Esophagus (tissue), 2 donors: ENCODE results near the gene HLA-DRB1. TPM values are rescaled to one million over a fixed set of nuclear protein-coding genes. Genes with fewer than 3 reads are reported as not detected.

Source experiments
- H3K27ac ChIP-seq, 2 donors: one replicate each; pipeline ENCODE4 v1.5.1; 2013; ENCODE audit warnings: low read depth in 2 of 2, mild to moderate bottlenecking in 2 of 2, inconsistent platforms in 1 of 2, low read length in 1 of 2, moderate library complexity in 1 of 2
- H3K27me3 ChIP-seq, 2 donors: one replicate each; pipeline ENCODE4 v1.6.1; 2013; ENCODE audit warnings: low read length in 2 of 2, control low read depth in 1 of 2, mild to moderate bottlenecking in 1 of 2; ENCODE audit not compliant: insufficient read depth in 2 of 2, control insufficient read depth in 1 of 2
- H3K36me3 ChIP-seq, 2 donors: one replicate each; pipeline ENCODE4 v1.6.1; 2013; ENCODE audit warnings: low read length in 1 of 2; ENCODE audit not compliant: control insufficient read depth in 2 of 2, insufficient read depth in 2 of 2
- H3K4me1 ChIP-seq, 2 donors: one replicate each; pipeline ENCODE4 v1.6.1; 2013; ENCODE audit warnings: low read length in 1 of 2; ENCODE audit not compliant: control insufficient read depth in 2 of 2, insufficient read depth in 2 of 2
- H3K4me3 ChIP-seq, 2 donors: one replicate each; pipeline ENCODE4 v1.5.1; 2013; ENCODE audit warnings: low read length in 2 of 2, mild to moderate bottlenecking in 2 of 2, low read depth in 1 of 2, moderate library complexity in 1 of 2
- H3K9me3 ChIP-seq, 2 donors: one replicate each; pipeline ENCODE4 v1.6.1; 2013; ENCODE audit warnings: mild to moderate bottlenecking in 2 of 2, low read depth in 1 of 2, low read length in 1 of 2, moderate library complexity in 1 of 2; ENCODE audit not compliant: control insufficient read depth in 2 of 2, insufficient read depth in 1 of 2
- WGBS, 2 donors: extraction: QIAGEN DNeasy Blood & Tissue Kit; methylation state at CpG; one replicate each; pipeline ENCODE4 v1.1.7; 2013; 5-methylcytosine and 5-hydroxymethylcytosine counted together
- polyA plus RNA-seq, 2 donors: library from polyadenylated mRNA; stranded (reverse); fragments of 200-250 nt; gene quantifications; one replicate each; pipeline ENCODE4 v1.2.3, GENCODE V29; 2013
- donor health status: healthy with polysubstance abuse.
- donor health status: Bipolar disorder and iron deficiency.

Gene HLA-DRB1
- polyA plus RNA-seq, 2 donors, result 7.7 to 40.3 TPM

DNA sequence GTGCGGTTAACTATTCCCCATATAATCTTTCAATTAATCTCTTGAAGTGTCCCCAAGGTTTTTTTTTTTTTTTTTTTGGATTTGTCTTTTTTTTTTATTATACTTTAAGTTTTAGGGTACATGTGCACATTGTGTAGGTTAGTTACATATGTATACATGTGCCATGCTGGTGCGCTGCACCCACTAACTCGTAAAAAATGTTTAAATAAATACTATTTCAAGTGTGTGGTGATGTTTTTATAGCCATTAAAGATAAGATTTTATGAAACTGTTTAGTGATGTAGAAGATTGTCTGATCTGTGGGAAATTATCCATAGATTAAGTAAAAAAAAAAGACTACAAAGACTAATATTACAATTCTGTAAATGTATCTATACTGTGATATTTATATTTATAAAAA is 34.9 kb upstream of the HLA-DRB1 start:
- H3K4me3 ChIP-seq, result no peak overlapping the region
- no peak overlapping the region for H3K27ac ChIP-seq
- no peaks in the 10 kb centered on the region for H3K9me3 ChIP-seq
- 0% methylated on average over 1 of the region's 3 CpGs; no CpG with 5 or more reads in 1 of the 2 donors for WGBS, 2 donors
- H3K4me1 ChIP-seq, result no peaks in the 10 kb centered on the region
- no peaks in the 10 kb centered on the region for H3K27me3 ChIP-seq
- no peaks in the 10 kb centered on the region for H3K36me3 ChIP-seq

DNA sequence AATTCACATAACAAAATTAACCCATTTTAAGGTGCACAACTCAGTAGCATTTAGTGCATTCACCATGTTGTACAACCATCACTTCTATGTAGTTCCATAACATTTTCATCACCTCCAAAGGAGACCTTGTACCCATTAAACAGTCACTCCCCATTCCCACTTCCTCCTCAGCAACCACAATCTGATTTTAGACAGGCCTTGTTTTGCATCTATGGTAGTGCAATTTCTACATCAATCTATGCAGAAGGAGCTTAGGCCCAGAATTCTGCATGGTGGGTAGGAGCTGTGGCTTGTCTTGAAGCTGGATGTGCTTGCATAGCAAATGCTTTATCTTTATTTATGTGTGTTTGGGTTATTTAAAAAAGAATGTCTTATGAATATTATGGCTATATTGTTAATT is 34.0 kb upstream of the HLA-DRB1 start:
- H3K27ac ChIP-seq, result no peak overlapping the region
- H3K36me3 ChIP-seq, result no peaks in the 10 kb centered on the region
- no peak overlapping the region for H3K4me3 ChIP-seq
- H3K4me1 ChIP-seq, result no peaks in the 10 kb centered on the region
- no peaks in the 10 kb centered on the region for H3K27me3 ChIP-seq
- H3K9me3 ChIP-seq, result no peaks in the 10 kb centered on the region

DNA sequence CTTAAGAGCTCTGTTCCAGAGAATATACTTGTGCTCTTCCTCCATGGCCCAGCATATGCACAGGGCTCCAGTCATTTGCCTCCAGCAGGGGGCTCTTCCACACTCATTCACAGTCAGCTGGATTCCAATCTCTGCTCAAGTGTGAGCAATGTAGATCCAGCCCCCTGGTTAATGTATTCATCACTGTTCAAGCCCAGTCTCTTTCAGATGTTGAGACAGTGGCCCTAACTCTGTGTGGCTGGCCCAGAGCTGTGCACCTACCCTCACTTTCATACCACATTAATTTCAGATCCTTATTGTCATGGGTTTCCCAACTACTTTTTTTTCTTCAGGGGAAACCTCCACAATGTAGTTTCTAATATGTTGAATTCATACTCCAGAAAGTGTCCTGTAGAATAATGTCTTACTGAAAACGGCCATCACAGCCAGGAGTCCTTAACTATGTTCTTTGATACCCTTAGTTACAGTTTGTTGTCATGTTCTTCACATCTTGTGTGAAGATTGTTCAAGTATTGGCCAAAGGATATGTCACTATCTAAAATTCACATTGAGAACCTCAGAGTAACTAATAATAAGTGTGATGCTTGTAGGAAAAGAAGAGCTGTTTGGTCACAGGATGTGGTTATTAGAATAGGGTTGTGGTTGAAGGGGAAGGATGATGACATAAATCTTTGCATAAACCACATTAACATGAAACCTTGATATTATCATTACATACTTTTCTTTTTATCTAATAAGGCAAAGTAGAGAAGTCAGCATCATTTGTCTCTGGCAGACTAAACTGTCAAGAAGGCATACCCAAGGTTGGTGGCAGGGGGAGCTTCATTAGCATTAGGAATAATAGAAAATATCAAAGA is 33.1 kb upstream of the HLA-DRB1 start:
- WGBS, 2 donors, result 0 to 38% methylated on average over 1 of the region's 1 CpG
- Histone ChIP-seq H3K27ac (peak overlapping the region; percentile 1 to 4), H3K36me3 (no peaks in the 10 kb centered on the region), H3K4me1 (no peaks in the 10 kb centered on the region), H3K9me3 (no peaks in the 10 kb centered on the region), H3K4me3 (no peak overlapping the region), H3K27me3 (no peaks in the 10 kb centered on the region)

DNA sequence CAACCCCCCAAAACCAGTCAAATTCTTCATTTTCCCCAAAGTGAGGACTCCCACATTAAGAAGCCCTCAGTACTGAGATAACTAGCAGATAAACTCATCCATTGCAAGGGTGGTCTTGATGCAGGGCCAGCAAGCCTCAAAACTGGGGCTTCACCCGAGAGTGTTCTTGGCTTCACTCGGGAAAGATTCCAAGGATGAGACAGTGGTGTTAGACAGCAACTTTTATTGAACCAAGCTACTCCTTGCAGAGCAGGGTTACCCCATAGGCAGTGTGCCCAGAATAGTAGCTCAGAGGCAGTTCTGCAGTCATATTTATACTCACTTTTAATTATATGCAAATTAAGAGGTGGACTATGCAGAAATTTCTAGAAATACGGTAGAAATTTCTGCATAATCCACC is 31.7 kb upstream of the HLA-DRB1 start:
- Histone ChIP-seq H3K27ac (no peak overlapping the region), H3K36me3 (no peaks in the 10 kb centered on the region), H3K4me1 (no peaks in the 10 kb centered on the region), H3K9me3 (no peaks in the 10 kb centered on the region), H3K4me3 (no peak overlapping the region), H3K27me3 (no peaks in the 10 kb centered on the region)
- WGBS, 2 donors, result 36 to 47% methylated on average over 3 of the region's 3 CpGs

DNA sequence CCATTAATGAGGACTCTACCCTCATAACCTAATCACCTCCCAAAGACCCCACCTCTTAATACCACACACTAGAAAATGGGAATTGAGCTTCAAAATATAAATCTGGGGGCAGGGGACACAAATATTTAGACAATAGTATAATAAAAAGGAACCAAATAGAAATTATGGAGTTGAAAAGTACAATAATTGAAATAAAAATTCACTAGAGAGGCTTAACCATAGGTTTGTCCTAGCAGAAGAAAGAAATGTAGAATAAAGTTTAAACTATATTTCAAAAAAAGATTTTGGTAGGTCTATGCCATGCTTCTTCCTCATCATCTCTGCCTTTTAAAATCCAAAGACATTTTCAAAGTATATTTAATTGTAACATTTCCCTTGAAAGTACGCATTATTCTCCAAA is 28.1 kb upstream of the HLA-DRB1 start:
- Histone ChIP-seq H3K4me1 (no peaks in the 10 kb centered on the region), H3K9me3 (no peaks in the 10 kb centered on the region), H3K4me3 (no peak overlapping the region), H3K36me3 (no peaks in the 10 kb centered on the region), H3K27me3 (no peaks in the 10 kb centered on the region), H3K27ac (no peak overlapping the region)
- 50 to 83% methylated on average over 1 of the region's 1 CpG for WGBS, 2 donors

DNA sequence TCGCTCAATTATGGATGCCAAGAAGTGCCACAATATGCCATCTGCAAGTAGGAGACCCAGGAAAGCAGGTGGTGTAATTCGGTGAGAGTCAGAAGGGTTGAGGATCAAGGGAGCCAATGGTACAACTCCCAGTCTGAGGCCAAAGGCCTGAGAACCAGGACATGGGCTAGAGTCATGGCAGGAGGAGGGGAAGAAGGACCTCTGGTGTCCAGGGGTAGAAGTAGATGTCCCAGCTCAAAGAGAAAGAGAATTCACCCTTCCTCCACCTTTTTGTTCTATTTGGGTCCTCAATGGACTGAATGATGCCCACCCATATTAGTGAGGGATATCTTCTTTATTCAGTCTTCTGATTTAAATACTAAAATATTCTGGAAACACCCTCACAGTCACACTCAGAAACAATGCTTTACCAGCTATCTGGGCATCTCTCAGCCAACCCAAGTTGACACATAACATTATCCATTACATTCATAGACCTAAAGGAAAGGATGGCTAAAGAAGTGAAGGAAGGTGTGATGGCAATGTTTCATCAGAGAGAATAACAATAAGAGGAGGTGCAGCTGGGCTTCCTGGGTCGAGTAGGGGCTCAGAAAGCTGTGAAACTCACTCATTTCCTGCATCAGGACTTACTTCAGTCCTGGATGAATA is 26.4 kb upstream of the HLA-DRB1 start:
- Histone ChIP-seq H3K27me3 (no peaks in the 10 kb centered on the region), H3K36me3 (no peaks in the 10 kb centered on the region), H3K9me3 (no peaks in the 10 kb centered on the region), H3K4me1 (no peaks in the 10 kb centered on the region), H3K27ac (no peak overlapping the region), H3K4me3 (no peak overlapping the region)
- 35 to 39% methylated on average over 3 of the region's 3 CpGs for WGBS, 2 donors

DNA sequence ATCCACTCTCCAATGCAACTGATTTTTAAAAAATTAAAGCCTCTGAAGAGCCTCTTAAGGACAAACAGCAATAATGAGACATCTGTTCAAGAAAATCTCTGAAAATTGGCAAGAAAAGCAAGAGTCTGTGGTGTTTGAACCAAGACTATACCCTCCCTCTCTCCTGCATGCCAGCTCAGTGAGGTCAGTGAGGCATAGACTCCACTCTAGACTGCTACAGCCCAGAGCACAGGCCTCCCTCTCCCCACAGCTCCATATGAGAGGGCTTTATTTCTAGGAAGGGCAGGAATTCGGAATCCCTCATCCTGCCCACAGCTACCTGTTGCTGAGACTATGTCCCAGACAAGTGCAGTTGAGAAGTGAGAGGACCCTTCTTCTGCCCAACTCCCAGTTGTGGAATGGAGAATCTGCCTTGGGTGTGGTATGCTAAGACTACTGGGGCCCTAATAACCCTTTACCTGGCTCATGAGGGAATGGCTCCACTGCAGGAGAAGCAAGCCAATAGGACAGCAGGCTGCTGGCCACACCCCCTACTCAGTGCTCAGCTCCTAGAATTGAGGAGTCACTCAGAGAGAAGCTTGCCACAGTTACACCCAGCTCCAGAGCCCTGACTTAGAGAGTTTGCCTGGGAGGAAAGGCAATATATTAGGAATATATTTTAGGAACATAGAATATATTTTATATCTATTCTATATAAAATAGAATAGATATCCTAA is 24.9 kb upstream of the HLA-DRB1 start:
- H3K27me3 ChIP-seq, result no peaks in the 10 kb centered on the region
- no peaks in the 10 kb centered on the region for H3K4me1 ChIP-seq
- H3K4me3 ChIP-seq, result no peak overlapping the region
- H3K36me3 ChIP-seq, result no peaks in the 10 kb centered on the region
- no peak overlapping the region for H3K27ac ChIP-seq
- H3K9me3 ChIP-seq, result no peaks in the 10 kb centered on the region
- WGBS, 2 donors, result 2 to 40% methylated on average over 1 of the region's 1 CpG

DNA sequence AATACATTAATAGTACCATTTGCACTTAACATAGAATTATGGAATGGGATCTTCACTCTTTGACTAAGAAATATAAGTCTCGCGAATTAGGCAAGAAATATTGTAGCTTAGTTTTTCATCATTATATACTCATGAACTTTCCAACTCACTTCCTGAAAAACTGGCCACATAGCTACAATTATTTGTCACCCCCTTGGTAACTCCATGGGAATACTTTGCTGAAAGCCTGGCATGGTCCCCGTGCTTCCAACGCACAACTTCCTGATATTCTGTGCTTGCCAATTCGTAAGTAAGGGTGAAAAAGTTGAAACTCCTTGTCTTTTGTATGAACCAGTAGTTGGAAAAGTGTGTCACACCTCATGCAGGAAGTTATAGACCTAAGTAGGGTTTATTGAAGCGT is 23.8 kb upstream of the HLA-DRB1 start:
- Histone ChIP-seq H3K27me3 (no peaks in the 10 kb centered on the region), H3K4me3 (no peak overlapping the region), H3K4me1 (no peaks in the 10 kb centered on the region), H3K9me3 (no peaks in the 10 kb centered on the region), H3K27ac (no peak overlapping the region), H3K36me3 (no peaks in the 10 kb centered on the region)
- 34 to 41% methylated on average over 6 of the region's 6 CpGs for WGBS, 2 donors

DNA sequence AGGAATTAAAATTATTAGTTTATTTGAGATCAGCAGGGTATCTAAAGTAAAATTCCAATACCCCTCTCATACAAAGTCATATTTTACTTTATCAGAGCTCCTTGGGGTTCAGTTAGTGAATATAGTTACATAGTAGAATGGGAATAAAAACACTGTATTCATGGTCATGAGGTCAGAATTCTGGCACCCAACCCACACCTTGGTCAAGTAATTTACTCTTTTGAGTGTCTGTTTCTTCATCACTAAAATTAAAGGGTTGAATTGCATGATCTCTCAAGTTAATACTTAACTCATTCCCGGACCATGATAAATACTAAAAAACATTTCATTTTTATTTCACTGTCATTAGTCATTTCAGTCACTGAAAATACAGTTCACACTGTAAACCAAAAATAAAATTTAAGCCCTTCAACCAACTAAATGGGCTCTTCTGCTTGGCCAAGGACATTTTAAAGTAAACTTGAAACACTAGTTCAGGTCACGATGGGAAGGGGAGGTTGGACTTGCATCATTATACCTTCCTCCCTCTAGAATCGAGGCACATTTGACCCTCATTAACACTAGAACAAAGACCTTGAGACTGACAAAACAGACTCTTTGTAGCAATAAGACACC is 21.1 kb upstream of the HLA-DRB1 start:
- no peak overlapping the region for H3K27ac ChIP-seq
- WGBS, 2 donors, result 19 to 27% methylated on average over 3 of the region's 3 CpGs

More for the DNA sequence above, 21.1 kb upstream of the HLA-DRB1 start:
- no peaks in the 10 kb centered on the region for H3K9me3 ChIP-seq
- H3K36me3 ChIP-seq, result no peaks in the 10 kb centered on the region
- H3K4me3 ChIP-seq, result no peak overlapping the region
- H3K4me1 ChIP-seq, result no peaks in the 10 kb centered on the region
- H3K27me3 ChIP-seq, result no peaks in the 10 kb centered on the region
